GM13977 (cell line): Measurements from ENCODE around the gene FARS2.
A peak's percentile ranks its signal among the peaks of the same experiment; 100 is the strongest.

Source experiments
- DNase-seq: peaks from one replicate; pipeline ENCODE4 v3.0.0; 2012; ENCODE audit warnings: low spot score
- CTCF ChIP-seq: IDR thresholded peaks from 2 replicates; pipeline ENCODE4 v1.5.1; 2012; ENCODE audit warnings: mild to moderate bottlenecking, control low read depth; ENCODE audit not compliant: insufficient read depth; ENCODE audit errors: extremely low read depth, missing control alignments
- in situ Hi-C: fragments of 300-500 bp; cut with MboI; formaldehyde crosslinking; loops from one replicate; pipeline ENCODE4 v1.12.0; 2022; ENCODE audit warnings: low sequenced_read_pairs, low pct_unique_long_range_greater_than_20kb, mixed read lengths, inconsistent platforms; ENCODE audit not compliant: unreplicated experiment

The FARS2 gene

GRCh38 chr6:5566718-5567117 lies 305.4 kb downstream of the FARS2 start:
- no peak for DNase-seq
- in situ Hi-C loops, result no loop called here
- no peak for TF ChIP-seq CTCF

- no peak for DNase-seq
- no peak for TF ChIP-seq CTCF
- in situ Hi-C loops, result no loop called here
Observed at GRCh38 chr6:5567352-5567751, 306.0 kb downstream of the FARS2 start.

- no peak for DNase-seq
- TF ChIP-seq CTCF, result no peak
- in situ Hi-C loops, result no loop called here
Observed at GRCh38 chr6:5567890-5568289, 306.6 kb downstream of the FARS2 start.

GRCh38 chr6:5569491-5569890 lies 308.2 kb downstream of the FARS2 start:
- in situ Hi-C loops, result no loop called here
- no peak for DNase-seq
- TF ChIP-seq CTCF, result no peak

- TF ChIP-seq CTCF, result no peak
- in situ Hi-C loops, result no loop called here
- DNase-seq, result no peak
Observed at GRCh38 chr6:5570641-5571040, 309.3 kb downstream of the FARS2 start.

- peak; percentile 13 for TF ChIP-seq CTCF
- in situ Hi-C loops, result no loop called here
- no peak for DNase-seq
Observed at GRCh38 chr6:5580736-5581581, 319.6 kb downstream of the FARS2 start.
